SU-DHL-6 (cell line): ENCODE results near the gene KRT38.

Experiments used
- H2AFZ ChIP-seq: fragments of 200-600 bp; sonication (generic); 2 replicates; pipeline ENCODE4 v1.6.1; 2014; ENCODE audit warnings: low read depth, mild to moderate bottlenecking, moderate library complexity, mixed read lengths, antibody characterized with exemption, low read length; ENCODE audit not compliant: severe bottlenecking
- H3F3A ChIP-seq: fragments of 200-600 bp; shearing (Covaris generic); 2 replicates; pipeline ENCODE4 v1.6.0; 2016; ENCODE audit warnings: antibody characterized with exemption, mild to moderate bottlenecking; ENCODE audit not compliant: insufficient read depth
- H3K27ac ChIP-seq: fragments of 200-600 bp; sonication (generic); 2 replicates; pipeline ENCODE4 v1.5.1; 2016; ENCODE audit warnings: low read depth, mild to moderate bottlenecking, low read length, moderate library complexity, mixed read lengths
- H3K27me3 ChIP-seq: fragments of 200-600 bp; sonication (generic), shearing (Covaris generic); 2 replicates; pipeline ENCODE4 v1.6.0; 2014; ENCODE audit warnings: mild to moderate bottlenecking, low read length
- H3K36me3 ChIP-seq: fragments of 200-600 bp; sonication (generic); 2 replicates; pipeline ENCODE4 v1.6.1; 2014; ENCODE audit warnings: mild to moderate bottlenecking, low read length, mixed read lengths
- H3K4me2 ChIP-seq: fragments of 300-600, 200-600 bp; shearing (Covaris generic), sonication (generic); 2 replicates; pipeline ENCODE4 v1.6.0; 2014; ENCODE audit warnings: low read length, low read depth, mild to moderate bottlenecking; ENCODE audit not compliant: poor library complexity, severe bottlenecking
- H3K4me3 ChIP-seq: fragments of 200-600 bp; sonication (generic); 2 replicates; pipeline ENCODE4 v1.5.1; 2014; ENCODE audit warnings: antibody characterized with exemption, low read length, mild to moderate bottlenecking, mixed read lengths; ENCODE audit not compliant: insufficient read depth, poor library complexity, severe bottlenecking
- H3K79me2 ChIP-seq: fragments of 200-600 bp; sonication (generic); 2 replicates; pipeline ENCODE4 v1.6.1; 2014; ENCODE audit warnings: mild to moderate bottlenecking, low read length, moderate library complexity; ENCODE audit not compliant: insufficient read depth
- H3K9ac ChIP-seq: fragments of 200-600 bp; sonication (generic); 2 replicates; pipeline ENCODE4 v1.7.0; 2014; ENCODE audit warnings: mild to moderate bottlenecking, low read length
- H3K9me2 ChIP-seq: fragments of 200-600 bp; sonication (generic); replicated peaks from 2 replicates; pipeline ENCODE4 v1.6.1; 2014; ENCODE audit warnings: low read length; ENCODE audit not compliant: insufficient read depth
- H3K9me3 ChIP-seq: fragments of 200-600 bp; sonication (generic); 2 replicates; pipeline ENCODE4 v1.6.1; 2014; ENCODE audit warnings: low read length, mixed read lengths; ENCODE audit not compliant: insufficient read depth
- H4K20me1 ChIP-seq: fragments of 200-600 bp; sonication (generic); 2 replicates; pipeline ENCODE4 v1.6.1; 2014; ENCODE audit warnings: low read depth, mild to moderate bottlenecking, antibody characterized with exemption, low read length, moderate library complexity, mixed read lengths
- CTCF ChIP-seq: fragments of 200-600 bp; sonication (generic); IDR thresholded peaks from one replicate; pipeline ENCODE4 v1.5.1; 2017; ENCODE audit warnings: antibody characterized with exemption, mild to moderate bottlenecking, low read length, moderate library complexity; ENCODE audit not compliant: insufficient read depth, poor library complexity, severe bottlenecking
- EZH2phosphoT487 ChIP-seq: fragments of 200-600 bp; sonication (generic), shearing (Covaris generic); conservative IDR thresholded peaks from 2 replicates; pipeline ENCODE4 v1.6.1; 2018; ENCODE audit warnings: mild to moderate bottlenecking, antibody characterized with exemption, low read length, moderate library complexity, mixed read lengths

Gene KRT38

DNA sequence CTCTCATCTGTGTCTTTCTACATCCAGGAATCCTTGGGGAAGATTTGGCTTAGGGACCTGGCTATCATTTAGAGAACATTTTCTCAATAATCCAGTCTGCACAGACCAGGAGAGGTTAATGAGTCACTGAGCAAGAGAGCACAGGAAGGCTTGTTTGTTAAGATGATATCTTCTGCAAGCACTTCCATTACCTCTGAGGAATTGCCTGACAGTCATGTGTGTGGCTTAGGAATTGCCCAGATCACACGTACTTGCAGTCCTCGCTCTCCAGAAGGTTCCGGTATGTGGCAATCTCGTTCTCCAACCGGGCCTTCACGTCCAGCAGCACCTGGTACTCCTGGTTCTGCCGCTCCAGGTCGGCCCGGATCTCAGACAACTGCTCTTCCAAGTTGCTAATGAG is 19.7 kb downstream of the KRT38 start:
- Histone ChIP-seq H3K36me3 (no peaks in the 10 kb centered on the region), H4K20me1 (no peaks in the 10 kb centered on the region), H2AFZ (no peak overlapping the region), H3F3A (no peaks in the 10 kb centered on the region), H3K27me3 (no peaks in the 10 kb centered on the region), H3K9me3 (no peaks in the 10 kb centered on the region), H3K79me2 (no peaks in the 10 kb centered on the region), H3K4me2 (no peak overlapping the region), H3K9ac (no peak overlapping the region), H3K4me3 (no peak overlapping the region), H3K9me2 (no peaks in the 10 kb centered on the region), H3K27ac (no peak overlapping the region)
- TF ChIP-seq EZH2phosphoT487 = no peak
- no peak for TF ChIP-seq CTCF

GRCh38 chr17:41420134-41420533 is 20.6 kb downstream of the KRT38 start:
- no peak overlapping the region for H3K9ac ChIP-seq
- H3K36me3 ChIP-seq = no peaks in the 10 kb centered on the region
- H3F3A ChIP-seq = no peaks in the 10 kb centered on the region
- no peak for TF ChIP-seq CTCF
- TF ChIP-seq EZH2phosphoT487 = no peak
- no peak overlapping the region for H3K4me2 ChIP-seq
- no peaks in the 10 kb centered on the region for H3K9me3 ChIP-seq
- H3K27ac ChIP-seq = no peak overlapping the region
- no peaks in the 10 kb centered on the region for H4K20me1 ChIP-seq
- H3K4me3 ChIP-seq = no peak overlapping the region
- H3K27me3 ChIP-seq = no peaks in the 10 kb centered on the region
- no peaks in the 10 kb centered on the region for H3K9me2 ChIP-seq
- no peaks in the 10 kb centered on the region for H3K79me2 ChIP-seq
- H2AFZ ChIP-seq = no peak overlapping the region

DNA sequence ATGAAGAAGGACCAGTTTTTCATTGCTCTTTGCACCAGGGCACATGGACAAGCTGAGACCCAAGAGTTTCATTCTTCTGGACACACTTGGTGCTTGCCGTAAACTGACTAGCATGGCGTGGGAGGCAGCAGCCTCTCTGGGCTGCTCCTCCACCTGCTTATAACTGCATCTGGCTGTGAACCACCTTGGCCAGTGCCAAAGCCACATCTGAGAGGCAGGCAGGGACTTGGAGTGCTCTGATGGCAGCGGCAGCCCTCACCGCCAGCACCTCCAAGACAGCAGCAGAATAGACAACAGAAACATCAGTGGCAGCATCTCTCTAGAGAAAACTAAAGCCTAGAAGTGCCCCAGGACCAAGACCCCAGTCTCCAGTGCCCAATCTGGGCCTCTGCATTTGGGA is 21.1 kb downstream of the KRT38 start:
- Histone ChIP-seq H3K9me2 (no peaks in the 10 kb centered on the region), H4K20me1 (no peaks in the 10 kb centered on the region), H3K36me3 (no peaks in the 10 kb centered on the region), H3K9me3 (no peaks in the 10 kb centered on the region), H3K4me2 (no peak overlapping the region), H3K79me2 (no peaks in the 10 kb centered on the region), H3K27me3 (no peaks in the 10 kb centered on the region), H3F3A (no peaks in the 10 kb centered on the region), H3K9ac (no peak overlapping the region), H3K4me3 (no peak overlapping the region), H2AFZ (no peak overlapping the region), H3K27ac (no peak overlapping the region)
- TF ChIP-seq EZH2phosphoT487 (no peak), CTCF (no peak)
